K562 (cell line): ENCODE measurements around the gene LYPD5. TPM values are rescaled to one million over a fixed set of nuclear protein-coding genes. Genes with fewer than 3 reads are reported as not detected.

ENCODE experiments used
- AFF4 ChIP-seq: sonication (generic); formaldehyde crosslinking; IDR thresholded peaks from 2 replicates; pipeline ENCODE4 v1.8.0; 2023; ENCODE audit warnings: mild to moderate bottlenecking, missing genetic modification reagents
- ARID1B ChIP-seq: fragments of 450-650 bp; IDR thresholded peaks from 2 replicates; pipeline ENCODE4 v1.6.1; 2016; ENCODE audit warnings: antibody characterized with exemption, mild to moderate bottlenecking, inconsistent platforms
- FOXP1 ChIP-seq: sonication (generic); formaldehyde crosslinking; IDR thresholded peaks from 2 replicates; pipeline ENCODE4 v1.8.0; 2022; ENCODE audit warnings: mild to moderate bottlenecking, missing genetic modification reagents
- HDAC1 ChIP-seq, 2 experiments: fragments of 450-650 bp; IDR thresholded peaks; 2 replicates each; pipeline ENCODE4 v1.6.1; 2016 to 2017; ENCODE audit warnings: inconsistent platforms in 1 of 2, mild to moderate bottlenecking in 1 of 2, moderate library complexity in 1 of 2
- PATZ1 ChIP-seq: fragments of 250-450 bp; sonication (Bioruptor Pico); IDR thresholded peaks from 2 replicates; pipeline ENCODE4 v1.5.0; 2020; ENCODE audit warnings: mild to moderate bottlenecking, borderline replicate concordance
- POLR2A ChIP-seq: fragments of 450-650 bp; conservative IDR thresholded peaks from 2 replicates; pipeline ENCODE4 v1.6.1; 2016
- RBBP5 ChIP-seq: fragments of 200-600 bp; sonication (generic); IDR thresholded peaks from 2 replicates; pipeline ENCODE4 v1.6.1; 2012; ENCODE audit warnings: borderline replicate concordance, mild to moderate bottlenecking, low read length, control low read depth, inconsistent platforms; ENCODE audit not compliant: insufficient read depth, poor library complexity, severe bottlenecking
- RBFOX2 ChIP-seq: fragments of 200-400 bp; formaldehyde crosslinking; IDR thresholded peaks from 2 replicates; pipeline ENCODE4 v1.6.1; 2017; ENCODE audit warnings: low read depth, mild to moderate bottlenecking, low read length, moderate library complexity
- SIX5 ChIP-seq, 2 experiments: IDR thresholded peaks; 2 replicates each; pipeline ENCODE4 v1.6.1; 2011; ENCODE audit warnings: low read length in 2 of 2, borderline replicate concordance in 1 of 2, low read depth in 1 of 2, mild to moderate bottlenecking in 1 of 2, moderate library complexity in 1 of 2; ENCODE audit not compliant: insufficient read depth in 1 of 2
- UBTF ChIP-seq, 2 experiments: IDR thresholded peaks; 2 replicates each; pipeline ENCODE4 v1.6.1; 2012; ENCODE audit warnings: improper control_type of control experiment in 2 of 2, low read depth in 2 of 2, low read length in 2 of 2, borderline replicate concordance in 1 of 2
- ZBTB1 ChIP-seq: sonication (generic); formaldehyde crosslinking; IDR thresholded peaks from 2 replicates; pipeline ENCODE4 v1.8.1; 2023; ENCODE audit warnings: missing genetic modification reagents, low read depth, mild to moderate bottlenecking, borderline replicate concordance
- ZC3H11A ChIP-seq: IDR thresholded peaks from 2 replicates; pipeline ENCODE4 v1.6.1; 2012; ENCODE audit warnings: low read depth, low read length, improper control_type of control experiment
- ZNF77 ChIP-seq: fragments of 250-450 bp; sonication (Bioruptor Pico); IDR thresholded peaks from 2 replicates; pipeline ENCODE4 v1.5.0; 2020
- polyA plus RNA-seq, 8 experiments: library from polyadenylated mRNA; depleted of rRNA in 4 of 8; stranded (reverse) in 5 of 8; unstranded in 3 of 8; fragments of >200 nt; fragmentation: Nextera tagmentation in 2 of 8; fragmentation: Illumina TruSeq in 1 of 8; extraction: Ambion mirVana in 2 of 8; extraction: Trizol in 1 of 8; gene quantifications; 2 replicates each; pipeline versions ENCODE4 v1.2.1 to v1.2.3, GENCODE V29; 2011 to 2014; ENCODE audit warnings: inconsistent platforms in 1 of 8, missing spikeins in 1 of 8
- total RNA-seq, 7 experiments: library from RNA; depleted of rRNA in 6 of 7; stranded (reverse); fragments of >200 nt in 6 of 7; fragmentation: Illumina TruSeq in 2 of 7; extraction: Trizol in 2 of 7; gene quantifications; 2 replicates each; pipeline versions ENCODE4 v1.2.1 to v1.2.3, GENCODE V29; 2011 to 2021; ENCODE audit warnings: low replicate concordance in 1 of 7
- TF ChIP-seq, protein P1 (sequence below): fragments of 250-450 bp; sonication (Bioruptor Pico); IDR thresholded peaks from 2 replicates; pipeline ENCODE4 v1.4.0; 2020; ENCODE audit warnings: mild to moderate bottlenecking

Gene LYPD5
- total and polyA plus RNA-seq, 9 of the 15 experiments (the other 6 are each of a cell fraction or from before 2014, with no cell fraction given), result 0.03 to 0.22 (median 0.10) TPM; not detected in 3

GRCh38 chr19:43774103-43774939, 27.9 kb downstream of the LYPD5 start (continued):
- TF ChIP-seq HDAC1 (IDR thresholded peaks at IDR 0.05) (peak; percentile 66 to 92; a peak in 3 of 4 replicates), UBTF (IDR thresholded peaks at IDR 0.05; ENCODE audit: borderline replicate concordance in 1 of 2, low read depth in 2 of 2, low read length in 2 of 2) (peak; percentile 83 to 95; a peak in 3 of 4 replicates), ZNF77 (CRISPR knock-in tag) (0 out of 2 replicates have a peak, but pooled peaks have one; percentile 47), RBBP5 (peak; percentile 74), ZBTB1 (peak; percentile 99), RBFOX2 (peak; percentile 96), ZC3H11A (peak; percentile 87), ARID1B (peak; percentile 99), AFF4 (CRISPR knock-in tag) (peak; percentile 96), SIX5 (IDR thresholded peaks at IDR 0.05; ENCODE audit: borderline replicate concordance in 1 of 2, insufficient read depth in 1 of 2, low read depth in 1 of 2, low read length in 2 of 2) (no peak), FOXP1 (CRISPR knock-in tag) (peak; percentile 98), POLR2A (peak; percentile 65; the same call in 1 of the 2 replicates), PATZ1 (CRISPR knock-in tag) (0 out of 2 replicates have a peak, but pooled peaks have one; percentile 13)
- TF ChIP-seq, protein P1, sequence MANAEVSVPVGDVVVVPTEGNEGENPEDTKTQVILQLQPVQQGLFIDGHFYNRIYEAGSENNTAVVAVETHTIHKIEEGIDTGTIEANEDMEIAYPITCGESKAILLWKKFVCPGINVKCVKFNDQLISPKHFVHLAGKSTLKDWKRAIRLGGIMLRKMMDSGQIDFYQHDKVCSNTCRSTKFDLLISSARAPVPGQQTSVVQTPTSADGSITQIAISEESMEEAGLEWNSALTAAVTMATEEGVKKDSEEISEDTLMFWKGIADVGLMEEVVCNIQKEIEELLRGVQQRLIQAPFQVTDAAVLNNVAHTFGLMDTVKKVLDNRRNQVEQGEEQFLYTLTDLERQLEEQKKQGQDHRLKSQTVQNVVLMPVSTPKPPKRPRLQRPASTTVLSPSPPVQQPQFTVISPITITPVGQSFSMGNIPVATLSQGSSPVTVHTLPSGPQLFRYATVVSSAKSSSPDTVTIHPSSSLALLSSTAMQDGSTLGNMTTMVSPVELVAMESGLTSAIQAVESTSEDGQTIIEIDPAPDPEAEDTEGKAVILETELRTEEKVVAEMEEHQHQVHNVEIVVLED, result peak; percentile 67; the same call in 1 of the 2 replicates
